Smooth muscle cell of the coronary artery (primary cell): ENCODE results near the gene NELFB. TPM values are rescaled to one million over a fixed set of nuclear protein-coding genes. Genes with fewer than 3 reads are reported as not detected.

Source experiments
- total RNA-seq: library from RNA; depleted of rRNA; stranded (reverse); fragments of >200 nt; gene quantifications from 2 replicates; pipeline ENCODE4 v1.2.3, GENCODE V29; 2014; ENCODE audit warnings: low replicate concordance

NELFB gene
- total RNA-seq, result 51.3 and 54.2 TPM in 2 replicates

GRCh38 chr9:137254624-137255447 is at the start of gene NELFB:
Gene NELFB, plus strand, starts transcription at chr9:137255327.

DNA sequence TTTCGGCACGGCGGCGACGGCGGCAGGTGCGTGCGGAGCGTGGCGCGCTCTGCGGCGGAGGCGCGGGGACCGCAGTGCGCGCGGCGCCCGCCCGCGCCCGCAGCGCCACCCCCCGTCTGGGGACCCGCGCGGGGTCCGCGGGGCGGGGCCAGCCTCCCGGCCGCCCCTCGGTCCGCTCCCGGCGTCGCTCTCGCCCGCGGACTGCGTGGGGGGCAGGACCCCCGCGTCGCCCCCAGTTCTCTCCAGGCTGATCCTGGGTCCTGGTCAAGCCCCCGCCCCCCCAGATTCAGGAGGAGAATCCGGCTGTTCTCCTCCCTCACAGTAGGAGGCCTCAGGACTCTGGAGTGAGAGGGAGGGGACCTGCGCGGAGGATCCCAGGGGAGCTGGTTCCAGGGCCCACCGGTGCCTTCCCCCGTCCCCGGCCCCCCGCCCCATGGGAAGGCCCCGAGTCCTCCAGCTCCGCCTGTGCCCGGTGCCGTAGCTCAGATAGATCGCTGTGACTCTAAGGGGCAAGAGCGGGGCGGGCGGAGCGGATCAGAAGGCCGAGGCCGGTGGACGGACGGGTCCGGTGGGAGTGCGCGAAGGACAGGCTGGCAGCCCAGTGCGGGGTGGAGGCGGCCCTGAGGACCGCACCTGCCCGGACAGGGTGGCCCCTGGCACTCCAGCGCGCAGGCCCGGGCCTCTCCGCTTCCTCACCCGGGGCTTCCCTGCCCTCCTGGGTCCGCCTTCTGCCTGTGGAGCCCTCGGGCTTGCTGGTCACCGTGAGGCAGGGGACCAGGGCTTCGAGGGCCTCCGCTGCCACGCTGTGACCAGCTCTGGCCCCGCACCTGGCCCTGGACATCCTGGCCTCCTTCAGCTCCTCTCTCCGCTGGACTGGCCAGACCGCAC is 32.7 kb upstream of the NELFB start, which contains the start of gene RNF208:
TSS of gene RNF208 (minus strand) at position 51 of the 888 bp plus-strand sequence. CDS start 1,028 bp downstream, outside the sequence.

DNA sequence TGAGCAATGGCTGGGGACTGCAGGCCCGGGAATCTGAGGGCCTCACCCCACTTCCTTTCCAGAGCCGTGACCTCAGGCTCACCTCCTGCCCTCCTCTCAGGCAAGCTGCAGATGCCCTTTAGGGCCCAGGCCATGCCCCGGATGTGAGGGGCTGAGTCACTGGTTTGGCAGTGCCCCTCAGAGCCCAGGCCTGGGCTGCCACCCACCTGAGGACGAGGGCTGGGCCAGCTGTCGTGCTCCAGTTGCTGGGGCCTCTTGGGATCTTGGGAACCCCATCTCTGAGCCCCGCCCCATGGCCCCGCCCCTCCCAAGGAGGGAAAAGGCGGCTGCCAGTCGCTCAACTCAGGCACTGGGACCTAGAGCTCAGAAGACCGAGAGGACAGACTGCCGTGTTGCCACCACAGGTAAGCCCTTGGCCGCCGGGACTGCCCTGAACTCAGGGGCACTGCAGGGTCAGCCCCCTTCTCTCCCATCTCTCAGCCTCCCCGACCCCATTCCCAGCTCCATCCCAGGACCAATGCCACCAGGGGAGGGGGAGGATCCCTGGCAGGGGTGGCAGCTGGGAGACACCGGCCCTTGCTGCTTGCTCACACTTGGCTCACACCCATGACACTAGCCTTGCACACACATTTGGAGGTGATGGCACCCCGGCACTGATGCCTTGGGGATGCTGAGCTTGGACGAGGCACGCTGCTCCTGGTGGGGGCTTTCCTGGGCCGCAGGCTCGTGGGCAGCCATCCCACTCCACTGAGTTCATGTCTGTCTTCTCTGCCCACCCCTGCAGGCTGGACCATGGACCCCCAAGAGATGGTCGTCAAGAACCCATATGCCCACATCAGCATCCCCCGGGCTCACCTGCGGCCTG is 30.1 kb upstream of the NELFB start, which contains the start of gene CYSRT1:
TSS of gene CYSRT1 (plus strand) at position 345 of the 865 bp plus-strand sequence. CDS start at position 793, 448 bp downstream.

GRCh38 chr9:137227054-137227852 is 27.9 kb upstream of the NELFB start, which contains the start of gene RNF224:
Gene RNF224, plus strand, starts transcription at chr9:137227502. Its CDS starts 834 bp downstream, at chr9:137228336.

DNA sequence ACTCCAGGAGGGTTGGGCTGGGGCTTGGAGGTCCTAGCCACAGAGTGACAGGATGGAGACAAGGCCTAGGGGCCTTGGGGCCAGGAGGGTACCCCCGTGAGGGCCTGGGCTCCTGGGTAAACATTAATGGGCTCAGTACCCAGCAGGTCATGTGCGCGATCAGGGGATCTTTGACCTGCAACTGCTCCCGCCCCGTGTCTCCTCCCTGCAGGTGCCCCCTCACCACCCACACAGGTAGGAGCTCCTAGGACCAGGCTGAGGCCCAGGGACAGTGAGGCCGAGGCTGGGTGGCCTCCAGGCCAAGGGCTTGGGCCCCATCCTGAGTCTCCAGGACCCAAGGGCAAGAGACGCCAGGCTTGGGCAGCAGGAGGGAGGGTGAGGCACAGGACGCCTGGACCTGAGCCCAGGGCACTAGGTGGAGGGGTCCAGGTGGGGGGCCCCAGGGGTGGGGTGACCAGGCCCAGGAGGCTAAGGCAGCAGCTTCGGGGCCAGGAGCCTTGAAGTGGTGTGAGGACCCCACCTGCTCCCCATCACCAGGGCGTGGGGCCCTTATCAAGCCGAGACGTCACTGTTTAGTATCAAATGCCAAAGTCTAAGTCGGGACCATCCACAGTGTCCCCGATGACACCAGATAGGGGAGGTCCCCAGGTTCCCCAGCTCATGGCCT is 24.3 kb upstream of the NELFB start, which contains the start of gene SLC34A3:
TSS of gene SLC34A3 (plus strand) at position 197 of the 667 bp plus-strand sequence. CDS start 802 bp downstream, outside the sequence.

GRCh38 chr9:137240841-137241489 is 14.2 kb upstream of the NELFB start, which contains the start of gene TUBB4B:
Gene TUBB4B, plus strand, starts transcription at chr9:137241287. Its CDS starts 74 bp downstream, at chr9:137241361.

DNA sequence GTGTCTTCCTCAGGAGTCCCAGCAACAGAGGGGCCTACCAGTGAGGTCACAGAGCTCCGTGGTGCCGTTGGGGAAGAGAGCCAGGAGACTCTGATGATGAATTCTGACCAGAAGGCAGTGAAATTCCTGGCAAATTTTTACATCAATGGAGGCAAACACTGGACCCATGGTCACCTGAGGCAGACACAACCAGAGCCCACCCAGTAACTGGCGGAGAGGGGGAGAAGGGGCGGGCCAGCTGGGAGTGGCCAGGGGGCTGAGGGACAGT is 4.0 kb upstream of the NELFB start, which contains the start of gene STPG3:
TSS of gene STPG3 (plus strand) at position 93 of the 268 bp plus-strand sequence. CDS start at position 94, 1 bp downstream.

GRCh38 chr9:137277329-137278041 is 22.4 kb downstream of the NELFB start, which contains the start of gene TOR4A:
Gene TOR4A, plus strand, starts transcription at chr9:137277726. Its CDS starts 964 bp downstream, at chr9:137278690.

GRCh38 chr9:137302118-137302448 is 47.0 kb downstream of the NELFB start, which contains the start of gene NRARP:
Gene NRARP, minus strand, starts transcription at chr9:137302271. Its CDS starts 343 bp downstream, at chr9:137301928.

Other genes with a start within 250 kb of the NELFB start
- gene ABCA2, start 227.1 kb upstream of the NELFB start, total RNA-seq, result 13.4 and 39.3 TPM in 2 replicates
- not detected in 2 replicates for gene FUT7, start 223.2 kb upstream of the NELFB start, total RNA-seq
- 9.5 and 11.6 TPM in 2 replicates for gene NPDC1, start 209.2 kb upstream of the NELFB start, total RNA-seq
- gene ENTPD2, start 201.3 kb upstream of the NELFB start, total RNA-seq, result not detected in 2 replicates
- gene SAPCD2, start 184.8 kb upstream of the NELFB start, total RNA-seq, result under 0.01 and 2.2 TPM in 2 replicates
- gene UAP1L1, start 177.8 kb upstream of the NELFB start, total RNA-seq, result 12.3 and 12.9 TPM in 2 replicates
- gene MAN1B1, start 168.3 kb upstream of the NELFB start, total RNA-seq, result 69.0 and 76.6 TPM in 2 replicates
- gene DPP7, start 140.6 kb upstream of the NELFB start, total RNA-seq, result 93.0 and 99.2 TPM in 2 replicates
- under 0.01 TPM in 1 of 2 replicates, not detected in the other for gene GRIN1, start 116.2 kb upstream of the NELFB start, total RNA-seq
- not detected in 2 replicates for gene LRRC26, start 85.3 kb upstream of the NELFB start, total RNA-seq
- gene TMEM210, start 83.3 kb upstream of the NELFB start, total RNA-seq, result not detected in 2 replicates
- 20.3 and 24.0 TPM in 2 replicates for gene ANAPC2, start 66.8 kb upstream of the NELFB start, total RNA-seq
- 52.3 and 82.1 TPM in 2 replicates for gene SSNA1, start 66.7 kb upstream of the NELFB start, total RNA-seq
- gene TPRN, start 54.6 kb upstream of the NELFB start, total RNA-seq, result 1.5 and 4.6 TPM in 2 replicates
- 23.2 and 25.3 TPM in 2 replicates for gene TMEM203, start 49.7 kb upstream of the NELFB start, total RNA-seq
- gene NDOR1, start 49.6 kb upstream of the NELFB start, total RNA-seq, result 1.6 and 3.2 TPM in 2 replicates
- gene RNF208, start 33.1 kb upstream of the NELFB start, total RNA-seq, result not detected in 2 replicates
- 0.12 and 0.30 TPM in 2 replicates for gene CYSRT1, start 30.2 kb upstream of the NELFB start, total RNA-seq
- under 0.01 TPM in 1 of 2 replicates, not detected in the other for gene RNF224, start 27.8 kb upstream of the NELFB start, total RNA-seq
- gene SLC34A3, start 24.4 kb upstream of the NELFB start, total RNA-seq, result not detected in 2 replicates
- 117 and 143 TPM in 2 replicates for gene TUBB4B, start 14.0 kb upstream of the NELFB start, total RNA-seq
- gene STPG3, start 4.0 kb upstream of the NELFB start, total RNA-seq, result not detected in 2 replicates
- 1.9 and 16.6 TPM in 2 replicates for gene TOR4A, start 22.4 kb downstream of the NELFB start, total RNA-seq
- gene NRARP, start 46.9 kb downstream of the NELFB start, total RNA-seq, result 0.30 and 0.47 TPM in 2 replicates
- 8.3 and 13.5 TPM in 2 replicates for gene EXD3, start 167.8 kb downstream of the NELFB start, total RNA-seq
- gene NOXA1, start 168.1 kb downstream of the NELFB start, total RNA-seq, result 0.38 and 0.47 TPM in 2 replicates
- 0.15 TPM in 1 of 2 replicates, not detected in the other for gene ENTPD8, start 186.0 kb downstream of the NELFB start, total RNA-seq
- 9.6 and 18.9 TPM in 2 replicates for gene NSMF, start 204.0 kb downstream of the NELFB start, total RNA-seq